WTC11 (cell line): Measurements from ENCODE around the gene GJA5.

Source experiments
- TF ChIP-seq, protein P1 (sequence below): sonication (generic); formaldehyde crosslinking; IDR thresholded peaks from 2 replicates; pipeline ENCODE4 v1.8.0; 2023; ENCODE audit warnings: missing genetic modification reagents, mild to moderate bottlenecking, borderline replicate concordance
- TF ChIP-seq, protein P2 (sequence below): fragments of 250-450 bp; sonication (Bioruptor Pico); IDR thresholded peaks from 2 replicates; pipeline ENCODE4 v1.9.0; 2021; ENCODE audit warnings: moderate library complexity, mild to moderate bottlenecking, inconsistent platforms, borderline replicate concordance
- TF ChIP-seq, protein P3 (sequence below): fragments of 200-600 bp; IDR thresholded peaks from 2 replicates; pipeline ENCODE4 v1.8.0; 2022; ENCODE audit warnings: antibody characterized with exemption
- TF ChIP-seq, protein P4 (sequence below): sonication (generic); formaldehyde crosslinking; IDR thresholded peaks from 2 replicates; pipeline ENCODE4 v1.8.1; 2023; ENCODE audit warnings: mild to moderate bottlenecking, missing genetic modification reagents

DNA sequence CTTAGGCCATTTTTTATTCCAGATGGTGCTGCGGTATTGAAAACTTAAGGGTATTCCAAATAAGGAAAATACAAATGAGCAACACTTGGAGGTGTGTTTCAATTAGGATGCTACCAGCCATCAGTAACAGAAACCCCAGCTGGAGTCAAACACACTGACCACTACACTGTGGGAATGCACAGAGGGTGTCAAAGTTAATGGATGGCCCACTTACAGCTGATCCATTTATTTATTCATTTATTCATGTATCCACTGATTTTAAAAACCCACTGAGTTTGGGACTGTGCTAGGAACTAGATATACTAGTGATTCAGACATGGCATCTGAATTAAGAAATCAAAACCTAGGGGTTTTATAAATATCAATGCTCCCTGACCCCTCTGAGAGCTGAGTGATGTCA lies 24.5 kb upstream of the GJA5 start:
- TF ChIP-seq, protein P1, sequence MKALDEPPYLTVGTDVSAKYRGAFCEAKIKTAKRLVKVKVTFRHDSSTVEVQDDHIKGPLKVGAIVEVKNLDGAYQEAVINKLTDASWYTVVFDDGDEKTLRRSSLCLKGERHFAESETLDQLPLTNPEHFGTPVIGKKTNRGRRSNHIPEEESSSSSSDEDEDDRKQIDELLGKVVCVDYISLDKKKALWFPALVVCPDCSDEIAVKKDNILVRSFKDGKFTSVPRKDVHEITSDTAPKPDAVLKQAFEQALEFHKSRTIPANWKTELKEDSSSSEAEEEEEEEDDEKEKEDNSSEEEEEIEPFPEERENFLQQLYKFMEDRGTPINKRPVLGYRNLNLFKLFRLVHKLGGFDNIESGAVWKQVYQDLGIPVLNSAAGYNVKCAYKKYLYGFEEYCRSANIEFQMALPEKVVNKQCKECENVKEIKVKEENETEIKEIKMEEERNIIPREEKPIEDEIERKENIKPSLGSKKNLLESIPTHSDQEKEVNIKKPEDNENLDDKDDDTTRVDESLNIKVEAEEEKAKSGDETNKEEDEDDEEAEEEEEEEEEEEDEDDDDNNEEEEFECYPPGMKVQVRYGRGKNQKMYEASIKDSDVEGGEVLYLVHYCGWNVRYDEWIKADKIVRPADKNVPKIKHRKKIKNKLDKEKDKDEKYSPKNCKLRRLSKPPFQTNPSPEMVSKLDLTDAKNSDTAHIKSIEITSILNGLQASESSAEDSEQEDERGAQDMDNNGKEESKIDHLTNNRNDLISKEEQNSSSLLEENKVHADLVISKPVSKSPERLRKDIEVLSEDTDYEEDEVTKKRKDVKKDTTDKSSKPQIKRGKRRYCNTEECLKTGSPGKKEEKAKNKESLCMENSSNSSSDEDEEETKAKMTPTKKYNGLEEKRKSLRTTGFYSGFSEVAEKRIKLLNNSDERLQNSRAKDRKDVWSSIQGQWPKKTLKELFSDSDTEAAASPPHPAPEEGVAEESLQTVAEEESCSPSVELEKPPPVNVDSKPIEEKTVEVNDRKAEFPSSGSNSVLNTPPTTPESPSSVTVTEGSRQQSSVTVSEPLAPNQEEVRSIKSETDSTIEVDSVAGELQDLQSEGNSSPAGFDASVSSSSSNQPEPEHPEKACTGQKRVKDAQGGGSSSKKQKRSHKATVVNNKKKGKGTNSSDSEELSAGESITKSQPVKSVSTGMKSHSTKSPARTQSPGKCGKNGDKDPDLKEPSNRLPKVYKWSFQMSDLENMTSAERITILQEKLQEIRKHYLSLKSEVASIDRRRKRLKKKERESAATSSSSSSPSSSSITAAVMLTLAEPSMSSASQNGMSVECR (CRISPR knock-in tag) = no peak
- TF ChIP-seq, protein P2, sequence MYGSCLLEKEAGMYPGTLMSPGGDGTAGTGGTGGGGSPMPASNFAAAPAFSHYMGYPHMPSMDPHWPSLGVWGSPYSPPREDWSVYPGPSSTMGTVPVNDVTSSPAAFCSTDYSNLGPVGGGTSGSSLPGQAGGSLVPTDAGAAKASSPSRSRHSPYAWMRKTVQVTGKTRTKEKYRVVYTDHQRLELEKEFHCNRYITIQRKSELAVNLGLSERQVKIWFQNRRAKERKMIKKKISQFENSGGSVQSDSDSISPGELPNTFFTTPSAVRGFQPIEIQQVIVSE (CRISPR knock-in tag) = no peak
- TF ChIP-seq, protein P3, sequence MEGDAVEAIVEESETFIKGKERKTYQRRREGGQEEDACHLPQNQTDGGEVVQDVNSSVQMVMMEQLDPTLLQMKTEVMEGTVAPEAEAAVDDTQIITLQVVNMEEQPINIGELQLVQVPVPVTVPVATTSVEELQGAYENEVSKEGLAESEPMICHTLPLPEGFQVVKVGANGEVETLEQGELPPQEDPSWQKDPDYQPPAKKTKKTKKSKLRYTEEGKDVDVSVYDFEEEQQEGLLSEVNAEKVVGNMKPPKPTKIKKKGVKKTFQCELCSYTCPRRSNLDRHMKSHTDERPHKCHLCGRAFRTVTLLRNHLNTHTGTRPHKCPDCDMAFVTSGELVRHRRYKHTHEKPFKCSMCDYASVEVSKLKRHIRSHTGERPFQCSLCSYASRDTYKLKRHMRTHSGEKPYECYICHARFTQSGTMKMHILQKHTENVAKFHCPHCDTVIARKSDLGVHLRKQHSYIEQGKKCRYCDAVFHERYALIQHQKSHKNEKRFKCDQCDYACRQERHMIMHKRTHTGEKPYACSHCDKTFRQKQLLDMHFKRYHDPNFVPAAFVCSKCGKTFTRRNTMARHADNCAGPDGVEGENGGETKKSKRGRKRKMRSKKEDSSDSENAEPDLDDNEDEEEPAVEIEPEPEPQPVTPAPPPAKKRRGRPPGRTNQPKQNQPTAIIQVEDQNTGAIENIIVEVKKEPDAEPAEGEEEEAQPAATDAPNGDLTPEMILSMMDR = no peak
- TF ChIP-seq, protein P4, sequence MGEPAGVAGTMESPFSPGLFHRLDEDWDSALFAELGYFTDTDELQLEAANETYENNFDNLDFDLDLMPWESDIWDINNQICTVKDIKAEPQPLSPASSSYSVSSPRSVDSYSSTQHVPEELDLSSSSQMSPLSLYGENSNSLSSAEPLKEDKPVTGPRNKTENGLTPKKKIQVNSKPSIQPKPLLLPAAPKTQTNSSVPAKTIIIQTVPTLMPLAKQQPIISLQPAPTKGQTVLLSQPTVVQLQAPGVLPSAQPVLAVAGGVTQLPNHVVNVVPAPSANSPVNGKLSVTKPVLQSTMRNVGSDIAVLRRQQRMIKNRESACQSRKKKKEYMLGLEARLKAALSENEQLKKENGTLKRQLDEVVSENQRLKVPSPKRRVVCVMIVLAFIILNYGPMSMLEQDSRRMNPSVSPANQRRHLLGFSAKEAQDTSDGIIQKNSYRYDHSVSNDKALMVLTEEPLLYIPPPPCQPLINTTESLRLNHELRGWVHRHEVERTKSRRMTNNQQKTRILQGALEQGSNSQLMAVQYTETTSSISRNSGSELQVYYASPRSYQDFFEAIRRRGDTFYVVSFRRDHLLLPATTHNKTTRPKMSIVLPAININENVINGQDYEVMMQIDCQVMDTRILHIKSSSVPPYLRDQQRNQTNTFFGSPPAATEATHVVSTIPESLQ = no peak
